K562 (cell line): Measurements from ENCODE around the gene USPL1. TPM values are rescaled to one million over a fixed set of nuclear protein-coding genes. Genes with fewer than 3 reads are reported as not detected.

Experiments used
- ATAC-seq: fragments of 200-7000 bp; cut with Tn5 transposase; 3 replicates; pipeline ENCODE4 v1.9.1; 2020; ENCODE audit warnings: moderate library complexity
- BruUV-seq: library from RNA; stranded (reverse); fragments of 400-500 nt; replicated peaks from 2 replicates; lab custom pipeline; 2021; lab: Mats Ljungman, UMichigan
- CTCF ChIA-PET: fragments of 300-600 bp; formaldehyde crosslinking; extraction: SDS; loops from one replicate; lab custom pipeline; 2021; ENCODE audit warnings: low intra/inter-chr PET ratio; lab: Yijun Ruan, JAX
- POLR2A ChIA-PET: fragments of 300-600, 350-650 bp; sonication (Branson Sonifier 250); formaldehyde crosslinking; extraction: SDS; loops from one replicate; lab custom pipeline; 2021; ENCODE audit warnings: antibody characterized with exemption, inconsistent platforms; lab: Yijun Ruan, JAX
- DNase-seq, 4 experiments: peaks; one replicate each; pipeline versions ENCODE4 v3.0.0 to v3.0.0-alpha.2; 2011 to 2018; ENCODE audit warnings: low spot score in 3 of 4, mixed read lengths in 3 of 4; ENCODE audit errors: extremely low read depth in 1 of 4
- FAIRE-seq: peaks from 2 replicates; lab custom pipeline; 2011; peaks lifted over from hg19 to GRCh38; lab: Jason Lieb, UNC
- H2AFZ ChIP-seq: 2 replicates; pipeline ENCODE4 v1.6.0; 2011; ENCODE audit warnings: low read depth, low read length, control low read depth, inconsistent platforms
- H3K27ac ChIP-seq: fragments of 200-600 bp; 3 replicates; pipeline ENCODE4 v1.8.0; 2011; ENCODE audit warnings: low read depth, mild to moderate bottlenecking, control low read depth, inconsistent platforms, low read length, moderate library complexity, mixed read lengths; ENCODE audit errors: extremely low read depth
- H3K27me3 ChIP-seq, 2 experiments: fragments of 300-600 bp in 1 of 2; 2 replicates in 1 of 2; 3 replicates in 1 of 2; pipeline versions ENCODE4 v1.6.0 to v1.8.0; 2011; ENCODE audit warnings: inconsistent platforms in 2 of 2, low read length in 2 of 2, mild to moderate bottlenecking in 1 of 2, mixed read lengths in 1 of 2, moderate library complexity in 1 of 2; ENCODE audit not compliant: control insufficient read depth in 2 of 2, insufficient read depth in 2 of 2
- H3K36me3 ChIP-seq: fragments of 300-600 bp; 3 replicates; pipeline ENCODE4 v1.8.0; 2011; ENCODE audit warnings: mild to moderate bottlenecking, low read length, inconsistent platforms; ENCODE audit not compliant: control insufficient read depth, insufficient read depth
- H3K4me1 ChIP-seq, 2 experiments: fragments of 200-600 bp in 1 of 2; replicated peaks in 1 of 2; 2 replicates in 1 of 2; 3 replicates in 1 of 2; pipeline versions ENCODE4 v1.5.1 to v1.8.0; 2011; ENCODE audit warnings: inconsistent platforms in 2 of 2, low read length in 2 of 2, mild to moderate bottlenecking in 1 of 2, mixed read lengths in 1 of 2, moderate library complexity in 1 of 2; ENCODE audit not compliant: control insufficient read depth in 2 of 2, insufficient read depth in 2 of 2
- H3K4me2 ChIP-seq: 2 replicates; pipeline ENCODE4 v1.6.1; 2011; ENCODE audit warnings: low read length, control low read depth, inconsistent platforms, mixed read lengths; ENCODE audit not compliant: insufficient read depth
- H3K4me3 ChIP-seq: fragments of 200-600 bp; sonication (generic), shearing (Covaris generic); 2 replicates; pipeline ENCODE4 v1.5.1; 2016; ENCODE audit warnings: control low read depth, inconsistent platforms
- H3K79me2 ChIP-seq: fragments of 200-600 bp; 3 replicates; pipeline ENCODE4 v1.8.0; 2011; ENCODE audit warnings: low read length, inconsistent platforms; ENCODE audit not compliant: control insufficient read depth, insufficient read depth
- H3K9ac ChIP-seq, 2 experiments: 2 replicates each; pipeline versions ENCODE4 v1.6.0 to v1.6.1; 2011; ENCODE audit warnings: low read depth in 2 of 2, low read length in 2 of 2, control low read depth in 1 of 2, inconsistent platforms in 1 of 2, mild to moderate bottlenecking in 1 of 2, mixed read lengths in 1 of 2; ENCODE audit not compliant: insufficient read depth in 1 of 2
- H3K9me1 ChIP-seq: one replicate; pipeline ENCODE4 v1.6.0; 2011; ENCODE audit warnings: inconsistent platforms, mild to moderate bottlenecking, low read length, moderate library complexity; ENCODE audit not compliant: control insufficient read depth, insufficient read depth
- H3K9me3 ChIP-seq: replicated peaks from 2 replicates; pipeline ENCODE4 v1.5.1; 2011; ENCODE audit warnings: low read depth, low read length, inconsistent platforms; ENCODE audit not compliant: control insufficient read depth, insufficient read depth
- H4K20me1 ChIP-seq: replicated peaks from 2 replicates; pipeline ENCODE4 v1.6.1; 2011; ENCODE audit warnings: low read length, inconsistent platforms, mixed read lengths; ENCODE audit not compliant: control insufficient read depth, insufficient read depth
- ATF1 ChIP-seq, 2 experiments: fragments of 450-650 bp in 1 of 2; IDR thresholded peaks; 2 replicates each; pipeline ENCODE4 v1.6.1; 2016; ENCODE audit warnings: missing compliant biosample characterization in 1 of 2, missing genetic modification characterization in 1 of 2
- ATF7 ChIP-seq: fragments of 450-650 bp; IDR thresholded peaks from 2 replicates; pipeline ENCODE4 v1.7.1; 2014; ENCODE audit warnings: mild to moderate bottlenecking, moderate library complexity
- BACH1 ChIP-seq: fragments of 200-800 bp; sonication (Bioruptor generic); IDR thresholded peaks from 2 replicates; pipeline ENCODE4 v1.6.1; 2016; ENCODE audit warnings: missing genetic modification characterization, missing compliant biosample characterization
- BHLHE40 ChIP-seq: IDR thresholded peaks from 2 replicates; pipeline ENCODE4 v1.6.1; 2011; ENCODE audit warnings: low read length, improper control_type of control experiment
- C11orf30 ChIP-seq: fragments of 450-650 bp; IDR thresholded peaks from 2 replicates; pipeline ENCODE4 v1.6.1; 2016; ENCODE audit warnings: low read depth, mild to moderate bottlenecking
- CBFA2T3 ChIP-seq: fragments of 450-650 bp; IDR thresholded peaks from 2 replicates; pipeline ENCODE4 v1.6.1; 2017
- CREM ChIP-seq: IDR thresholded peaks from 2 replicates; pipeline ENCODE4 v1.6.1; 2014; ENCODE audit warnings: antibody characterized with exemption, low read depth
- CSDE1 ChIP-seq, 2 experiments: fragments of 450-650 bp; IDR thresholded peaks; 2 replicates each; pipeline ENCODE4 v1.6.1; 2016; ENCODE audit warnings: mild to moderate bottlenecking in 1 of 2
- DACH1 ChIP-seq: fragments of 450-650 bp; IDR thresholded peaks from 2 replicates; pipeline ENCODE4 v1.6.1; 2018; ENCODE audit not compliant: partially characterized antibody
- EP300 ChIP-seq: IDR thresholded peaks from 2 replicates; pipeline ENCODE4 v1.6.1; 2012; ENCODE audit warnings: low read length, improper control_type of control experiment
- ESRRA ChIP-seq: fragments of 450-650 bp; IDR thresholded peaks from 2 replicates; pipeline ENCODE4 v1.6.1; 2014; ENCODE audit warnings: low read depth, mild to moderate bottlenecking, moderate library complexity, borderline replicate concordance
- FOSL1 ChIP-seq: fragments of 200-800 bp; sonication (Bioruptor generic); conservative IDR thresholded peaks from 2 replicates; pipeline ENCODE4 v1.6.1; 2016; ENCODE audit warnings: missing genetic modification characterization, missing compliant biosample characterization
- JUN ChIP-seq, 2 experiments: sonication (generic) in 1 of 2; formaldehyde crosslinking in 1 of 2; IDR thresholded peaks; 2 replicates each; pipeline versions ENCODE4 v1.6.1 to v1.8.0; 2012 to 2022; ENCODE audit warnings: borderline replicate concordance in 2 of 2, mild to moderate bottlenecking in 2 of 2, improper control_type of control experiment in 1 of 2, low read depth in 1 of 2, low read length in 1 of 2, missing genetic modification reagents in 1 of 2
- JUND ChIP-seq, 2 experiments: IDR thresholded peaks; 2 replicates in 1 of 2; 3 replicates in 1 of 2; pipeline ENCODE4 v1.6.1; 2011; ENCODE audit warnings: borderline replicate concordance in 2 of 2, low read depth in 2 of 2, low read length in 2 of 2, improper control_type of control experiment in 1 of 2, missing biosample characterization in 1 of 2, missing genetic modification characterization in 1 of 2, missing genetic modification reagents in 1 of 2
- KDM1A ChIP-seq, 2 experiments: fragments of 450-650 bp; IDR thresholded peaks; 2 replicates each; pipeline ENCODE4 v1.6.1; 2016; ENCODE audit warnings: mild to moderate bottlenecking in 2 of 2
- MAFF ChIP-seq: IDR thresholded peaks from 2 replicates; pipeline ENCODE4 v1.6.1; 2012; ENCODE audit warnings: low read length, improper control_type of control experiment
- SMARCA4 ChIP-seq: fragments of 450-650 bp; IDR thresholded peaks from 2 replicates; pipeline ENCODE4 v1.6.1; 2016
- SMARCC2 ChIP-seq: fragments of 450-650 bp; IDR thresholded peaks from 2 replicates; pipeline ENCODE4 v1.6.1; 2017; ENCODE audit warnings: antibody characterized with exemption, moderate library complexity, mild to moderate bottlenecking, low read depth
- SOX6 ChIP-seq: fragments of 450-650 bp; IDR thresholded peaks from 2 replicates; pipeline ENCODE4 v1.6.1; 2014; ENCODE audit warnings: mild to moderate bottlenecking
- ZFX ChIP-seq: sonication (generic); formaldehyde crosslinking; IDR thresholded peaks from 2 replicates; pipeline ENCODE4 v1.8.0; 2022; ENCODE audit warnings: mild to moderate bottlenecking, missing genetic modification reagents, moderate library complexity
- ZNF121 ChIP-seq: sonication (generic); formaldehyde crosslinking; conservative IDR thresholded peaks from 2 replicates; pipeline ENCODE4 v1.8.0; 2022; ENCODE audit warnings: missing genetic modification reagents
- ZNF133 ChIP-seq: fragments of 250-450 bp; sonication (Bioruptor Pico); IDR thresholded peaks from 2 replicates; pipeline ENCODE4 v1.4.0; 2020; ENCODE audit warnings: mild to moderate bottlenecking
- ZNF354B ChIP-seq: fragments of 250-450 bp; sonication (Bioruptor Pico); IDR thresholded peaks from 2 replicates; pipeline ENCODE4 v1.4.0; 2020
- WGBS: fragments of 100-300 bp; shearing (Covaris generic); methylation state at CpG from one replicate; pipeline ENCODE4 v1.1.6; 2016; ENCODE audit warnings: low coverage, mixed read lengths; ENCODE audit not compliant: insufficient coverage; ENCODE audit errors: missing lambda C conversion rate; 5-methylcytosine and 5-hydroxymethylcytosine counted together
- in situ Hi-C: fragments of 300-500 bp; cut with MboI; formaldehyde crosslinking; loops from 4 replicates; pipeline ENCODE4 v1.15.0; 2018; ENCODE audit warnings: inconsistent platforms, mixed read lengths
- intact Hi-C: fragments of 100-400 bp; cut with micrococcal nuclease; formaldehyde crosslinking; loops from 2 replicates; pipeline ENCODE4 v1.14.2; 2022
- polyA plus RNA-seq, 8 experiments: library from polyadenylated mRNA; depleted of rRNA in 4 of 8; stranded (reverse) in 5 of 8; unstranded in 3 of 8; fragments of >200 nt; fragmentation: Nextera tagmentation in 2 of 8; fragmentation: Illumina TruSeq in 1 of 8; extraction: Ambion mirVana in 2 of 8; extraction: Trizol in 1 of 8; gene quantifications; 2 replicates each; pipeline versions ENCODE4 v1.2.1 to v1.2.3, GENCODE V29; 2011 to 2014; ENCODE audit warnings: inconsistent platforms in 1 of 8, missing spikeins in 1 of 8
- total RNA-seq, 7 experiments: library from RNA; depleted of rRNA in 6 of 7; stranded (reverse); fragments of >200 nt in 6 of 7; fragmentation: Illumina TruSeq in 2 of 7; extraction: Trizol in 2 of 7; gene quantifications; 2 replicates each; pipeline versions ENCODE4 v1.2.1 to v1.2.3, GENCODE V29; 2011 to 2021; ENCODE audit warnings: low replicate concordance in 1 of 7
- TF ChIP-seq, protein P1 (sequence below): fragments of 450-650 bp; IDR thresholded peaks from 2 replicates; pipeline ENCODE4 v1.6.1; 2016; ENCODE audit warnings: borderline replicate concordance

USPL1 gene
- total and polyA plus RNA-seq, 9 of the 15 experiments (the other 6 are each of a cell fraction or from before 2014, with no cell fraction given): 5.5 to 18.0 (median 12.0) TPM

DNA sequence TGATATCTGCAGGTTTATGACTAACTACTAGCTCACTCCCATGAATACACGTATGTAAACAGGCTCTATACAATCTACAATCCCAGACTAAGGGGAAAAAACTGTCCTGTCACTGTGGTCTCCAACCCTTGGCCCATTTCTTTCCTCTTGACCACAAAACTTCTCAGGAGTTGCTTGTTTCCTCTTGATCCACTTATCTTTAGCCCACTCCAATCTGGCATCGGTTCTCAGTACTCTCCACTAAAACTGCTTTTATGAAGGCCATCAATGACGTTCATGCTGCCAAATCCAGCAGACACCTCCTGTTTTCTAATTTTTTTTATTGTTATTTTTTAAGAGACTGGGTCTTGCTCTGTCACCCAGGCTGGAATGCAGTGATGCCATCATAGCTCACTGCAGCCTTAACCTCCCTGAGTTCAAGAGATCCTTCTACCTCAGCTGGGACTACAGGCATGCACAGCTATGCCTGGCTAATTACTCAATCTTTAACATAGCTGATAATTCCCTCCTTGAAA is 31.9 kb upstream of the USPL1 start:
- DNase-seq (peak in 2 of 4 experiments; percentile 34 to 50), FAIRE-seq (no peak), ATAC-seq (peak; percentile 82)
- Histone ChIP-seq H3K36me3 (no peaks in the 10 kb centered on the region), H3K9me1 (no peaks in the 10 kb centered on the region), H2AFZ (no peak overlapping the region), H3K9ac (no peak overlapping the region), H3K4me3 (no peak overlapping the region), H3K27ac (no peak overlapping the region), H3K4me2 (no peak overlapping the region), H4K20me1 (0 out of 2 replicates have a peak, but pooled peaks cover 3% of the 10 kb centered on the region), H3K4me1 (no peaks in the 10 kb centered on the region; a peak in 1 of 5 replicates), H3K79me2 (no peaks in the 10 kb centered on the region), H3K27me3 (no peaks in the 10 kb centered on the region), H3K9me3 (no peaks in the 10 kb centered on the region)
- in situ Hi-C loops (no loop called here), intact Hi-C loops (no loop called here)
- BruUV-seq: no TSS peak
- CTCF ChIA-PET: no interaction called here
- 3% methylated on average over 3 of the region's 3 CpGs for WGBS
- POLR2A ChIA-PET: interaction anchor here (1.1 kb wide), 1 partner anchor 21 kb away, joined by 3 read pairs; no protein-coding TSS in a partner anchor
- TF ChIP-seq ATF1 (CRISPR knock-in tag; IDR thresholded peaks at IDR 0.05) (no peak), ATF1 (tag; IDR thresholded peaks at IDR 0.05) (0 out of 2 replicates have a peak, but pooled peaks have one; percentile 29), CSDE1 (IDR thresholded peaks at IDR 0.05) (no peak), CBFA2T3 (peak; percentile 84), BACH1 (tag) (0 out of 2 replicates have a peak, but pooled peaks have one; percentile 22), SOX6 (0 out of 2 replicates have a peak, but pooled peaks have one; percentile 54), SMARCC2 (0 out of 2 replicates have a peak, but pooled peaks have one; percentile 22), ZNF354B (CRISPR knock-in tag) (no peak), KDM1A (IDR thresholded peaks at IDR 0.05) (peak; percentile 94), ATF7 (0 out of 2 replicates have a peak, but pooled peaks have one; percentile 15), FOSL1 (tag) (peak; percentile 90), JUND (IDR thresholded peaks at IDR 0.05; ENCODE audit: borderline replicate concordance, low read depth, low read length) (peak; percentile 38; the same call in 1 of the 2 replicates), JUND (tag; IDR thresholded peaks at IDR 0.05; ENCODE audit: borderline replicate concordance, low read depth, low read length) (no peak), EP300 (peak; percentile 40; the same call in 1 of the 2 replicates), MAFF (peak; percentile 75), CREM (0 out of 2 replicates have a peak, but pooled peaks have one; percentile 4), ZNF133 (no peak), ZFX (no peak), BHLHE40 (0 out of 2 replicates have a peak, but pooled peaks have one; percentile 7), SMARCA4 (peak; percentile 79), ZNF121 (CRISPR knock-in tag) (no peak), DACH1 (no peak), C11orf30 (peak; percentile 73), ESRRA (peak; percentile 81; the same call in 1 of the 2 replicates), JUN (IDR thresholded peaks at IDR 0.05; ENCODE audit: borderline replicate concordance, low read depth, low read length) (0 out of 2 replicates have a peak, but pooled peaks have one; percentile 7), JUN (CRISPR knock-in tag; IDR thresholded peaks at IDR 0.05; ENCODE audit: borderline replicate concordance) (no peak)
- TF ChIP-seq, protein P1, sequence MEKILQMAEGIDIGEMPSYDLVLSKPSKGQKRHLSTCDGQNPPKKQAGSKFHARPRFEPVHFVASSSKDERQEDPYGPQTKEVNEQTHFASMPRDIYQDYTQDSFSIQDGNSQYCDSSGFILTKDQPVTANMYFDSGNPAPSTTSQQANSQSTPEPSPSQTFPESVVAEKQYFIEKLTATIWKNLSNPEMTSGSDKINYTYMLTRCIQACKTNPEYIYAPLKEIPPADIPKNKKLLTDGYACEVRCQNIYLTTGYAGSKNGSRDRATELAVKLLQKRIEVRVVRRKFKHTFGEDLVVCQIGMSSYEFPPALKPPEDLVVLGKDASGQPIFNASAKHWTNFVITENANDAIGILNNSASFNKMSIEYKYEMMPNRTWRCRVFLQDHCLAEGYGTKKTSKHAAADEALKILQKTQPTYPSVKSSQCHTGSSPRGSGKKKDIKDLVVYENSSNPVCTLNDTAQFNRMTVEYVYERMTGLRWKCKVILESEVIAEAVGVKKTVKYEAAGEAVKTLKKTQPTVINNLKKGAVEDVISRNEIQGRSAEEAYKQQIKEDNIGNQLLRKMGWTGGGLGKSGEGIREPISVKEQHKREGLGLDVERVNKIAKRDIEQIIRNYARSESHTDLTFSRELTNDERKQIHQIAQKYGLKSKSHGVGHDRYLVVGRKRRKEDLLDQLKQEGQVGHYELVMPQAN: no peak
